ENCODE results near the gene TRIP4. TPM values are rescaled to one million over a fixed set of nuclear protein-coding genes. Genes with fewer than 3 reads are reported as not detected.

TRIP4 gene
- total and polyA plus RNA-seq, 9 of the 15 experiments (the other 6 are each of a cell fraction or from before 2014, with no cell fraction given) = 7.6 to 23.3 (median 16.7) TPM

DNA sequence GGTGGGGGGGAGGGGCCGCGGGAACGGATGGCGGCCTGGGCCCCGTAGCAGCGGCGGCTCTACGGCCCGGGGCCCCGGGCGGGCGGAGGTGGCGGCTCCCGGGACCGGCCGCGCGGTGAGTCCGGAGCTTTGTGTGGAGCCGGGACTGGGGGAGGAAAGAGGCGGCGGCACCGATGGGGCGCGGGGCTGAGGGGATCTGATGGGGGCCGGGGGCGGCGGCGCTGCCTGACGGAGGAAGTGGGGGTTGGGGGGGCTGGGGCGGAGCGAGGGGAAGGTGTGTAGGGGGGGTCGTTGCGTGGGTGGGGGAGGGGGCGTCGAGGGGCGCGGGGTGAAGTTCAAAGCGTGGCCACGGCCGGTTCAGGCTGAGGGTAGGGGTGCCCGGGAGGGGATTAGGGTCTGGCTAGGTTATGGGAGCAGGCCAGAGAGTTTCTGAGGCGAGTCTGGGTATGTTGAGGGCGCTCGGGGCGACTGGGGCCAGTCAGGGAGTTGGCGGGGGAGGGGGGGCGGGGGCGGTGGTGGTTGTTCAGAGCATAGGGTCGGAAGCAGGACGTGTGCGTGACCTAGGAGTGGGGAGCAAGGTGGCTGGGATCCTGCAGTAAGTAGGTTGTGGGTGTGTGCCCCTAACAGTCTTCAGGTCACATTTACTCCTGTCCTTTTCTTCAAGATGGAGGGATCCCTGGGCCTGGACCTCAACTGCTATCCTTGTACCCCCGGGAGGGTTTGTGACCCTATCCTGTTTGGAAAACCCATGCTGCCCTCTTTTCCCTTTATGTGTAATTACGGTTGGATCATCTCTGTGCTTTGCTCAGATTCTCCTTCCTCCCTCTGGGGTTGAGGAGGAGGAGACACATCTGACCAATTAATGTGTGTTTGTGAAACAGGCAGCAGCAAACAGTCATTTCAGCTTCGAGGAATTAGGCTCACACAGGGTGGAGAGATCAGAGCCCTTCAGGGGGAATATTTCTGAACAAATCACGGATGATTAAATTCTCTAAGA is 73.4 kb downstream of the TRIP4 start (continued):
- TF ChIP-seq, protein P1, sequence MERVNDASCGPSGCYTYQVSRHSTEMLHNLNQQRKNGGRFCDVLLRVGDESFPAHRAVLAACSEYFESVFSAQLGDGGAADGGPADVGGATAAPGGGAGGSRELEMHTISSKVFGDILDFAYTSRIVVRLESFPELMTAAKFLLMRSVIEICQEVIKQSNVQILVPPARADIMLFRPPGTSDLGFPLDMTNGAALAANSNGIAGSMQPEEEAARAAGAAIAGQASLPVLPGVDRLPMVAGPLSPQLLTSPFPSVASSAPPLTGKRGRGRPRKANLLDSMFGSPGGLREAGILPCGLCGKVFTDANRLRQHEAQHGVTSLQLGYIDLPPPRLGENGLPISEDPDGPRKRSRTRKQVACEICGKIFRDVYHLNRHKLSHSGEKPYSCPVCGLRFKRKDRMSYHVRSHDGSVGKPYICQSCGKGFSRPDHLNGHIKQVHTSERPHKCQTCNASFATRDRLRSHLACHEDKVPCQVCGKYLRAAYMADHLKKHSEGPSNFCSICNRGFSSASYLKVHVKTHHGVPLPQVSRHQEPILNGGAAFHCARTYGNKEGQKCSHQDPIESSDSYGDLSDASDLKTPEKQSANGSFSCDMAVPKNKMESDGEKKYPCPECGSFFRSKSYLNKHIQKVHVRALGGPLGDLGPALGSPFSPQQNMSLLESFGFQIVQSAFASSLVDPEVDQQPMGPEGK (CRISPR knock-in tag; IDR thresholded peaks at IDR 0.05; ENCODE audit: borderline replicate concordance) = no peak
- TF ChIP-seq, protein P2, sequence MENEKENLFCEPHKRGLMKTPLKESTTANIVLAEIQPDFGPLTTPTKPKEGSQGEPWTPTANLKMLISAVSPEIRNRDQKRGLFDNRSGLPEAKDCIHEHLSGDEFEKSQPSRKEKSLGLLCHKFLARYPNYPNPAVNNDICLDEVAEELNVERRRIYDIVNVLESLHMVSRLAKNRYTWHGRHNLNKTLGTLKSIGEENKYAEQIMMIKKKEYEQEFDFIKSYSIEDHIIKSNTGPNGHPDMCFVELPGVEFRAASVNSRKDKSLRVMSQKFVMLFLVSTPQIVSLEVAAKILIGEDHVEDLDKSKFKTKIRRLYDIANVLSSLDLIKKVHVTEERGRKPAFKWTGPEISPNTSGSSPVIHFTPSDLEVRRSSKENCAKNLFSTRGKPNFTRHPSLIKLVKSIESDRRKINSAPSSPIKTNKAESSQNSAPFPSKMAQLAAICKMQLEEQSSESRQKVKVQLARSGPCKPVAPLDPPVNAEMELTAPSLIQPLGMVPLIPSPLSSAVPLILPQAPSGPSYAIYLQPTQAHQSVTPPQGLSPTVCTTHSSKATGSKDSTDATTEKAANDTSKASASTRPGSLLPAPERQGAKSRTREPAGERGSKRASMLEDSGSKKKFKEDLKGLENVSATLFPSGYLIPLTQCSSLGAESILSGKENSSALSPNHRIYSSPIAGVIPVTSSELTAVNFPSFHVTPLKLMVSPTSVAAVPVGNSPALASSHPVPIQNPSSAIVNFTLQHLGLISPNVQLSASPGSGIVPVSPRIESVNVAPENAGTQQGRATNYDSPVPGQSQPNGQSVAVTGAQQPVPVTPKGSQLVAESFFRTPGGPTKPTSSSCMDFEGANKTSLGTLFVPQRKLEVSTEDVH (IDR thresholded peaks at IDR 0.05; ENCODE audit: low read depth, partially characterized antibody) = no peak
- TF ChIP-seq NFE2 (IDR thresholded peaks at IDR 0.05; ENCODE audit: low read depth) (no peak), ELF2 (CRISPR knock-in tag; IDR thresholded peaks at IDR 0.05) (0 out of 2 replicates have a peak, but pooled peaks have one; percentile 21), THRAP3 (IDR thresholded peaks at IDR 0.05; ENCODE audit: borderline replicate concordance) (no peak), ZNF133 (CRISPR knock-in tag; IDR thresholded peaks at IDR 0.05) (no peak), CHD2 (IDR thresholded peaks at IDR 0.05; ENCODE audit: low read depth, low read length) (no peak), CXXC5 (CRISPR knock-in tag; IDR thresholded peaks at IDR 0.05) (no peak), HDAC3 (IDR thresholded peaks at IDR 0.05; ENCODE audit: borderline replicate concordance, partially characterized antibody) (no peak), NBN (IDR thresholded peaks at IDR 0.05; ENCODE audit: low read depth) (no peak), EGR1 (conservative IDR thresholded peaks at IDR 0.05) (peak; percentile 66), ZNF174 (CRISPR knock-in tag; IDR thresholded peaks at IDR 0.05) (no peak), YY1 (IDR thresholded peaks at IDR 0.05; ENCODE audit: borderline replicate concordance in 1 of 3, control insufficient read depth in 1 of 3, extremely low read depth in 1 of 3, insufficient read depth in 3 of 3, insufficient read length in 1 of 3, insufficient replicate concordance in 2 of 3, low read depth in 1 of 3, low read length in 2 of 3) (peak in 1 of 3 experiments; percentile 54), ZNF232 (CRISPR knock-in tag; IDR thresholded peaks at IDR 0.05) (no peak), SMAD4 (CRISPR knock-in tag; conservative IDR thresholded peaks at IDR 0.05) (no peak), CAMTA2 (CRISPR knock-in tag; conservative IDR thresholded peaks at IDR 0.05) (no peak), PHF8 (IDR thresholded peaks at IDR 0.05; ENCODE audit: borderline replicate concordance, low read length) (peak; percentile 23; the same call in 1 of the 2 replicates), BMI1 (IDR thresholded peaks at IDR 0.05; ENCODE audit: low read length) (no peak)
- TF ChIP-seq, protein P3, sequence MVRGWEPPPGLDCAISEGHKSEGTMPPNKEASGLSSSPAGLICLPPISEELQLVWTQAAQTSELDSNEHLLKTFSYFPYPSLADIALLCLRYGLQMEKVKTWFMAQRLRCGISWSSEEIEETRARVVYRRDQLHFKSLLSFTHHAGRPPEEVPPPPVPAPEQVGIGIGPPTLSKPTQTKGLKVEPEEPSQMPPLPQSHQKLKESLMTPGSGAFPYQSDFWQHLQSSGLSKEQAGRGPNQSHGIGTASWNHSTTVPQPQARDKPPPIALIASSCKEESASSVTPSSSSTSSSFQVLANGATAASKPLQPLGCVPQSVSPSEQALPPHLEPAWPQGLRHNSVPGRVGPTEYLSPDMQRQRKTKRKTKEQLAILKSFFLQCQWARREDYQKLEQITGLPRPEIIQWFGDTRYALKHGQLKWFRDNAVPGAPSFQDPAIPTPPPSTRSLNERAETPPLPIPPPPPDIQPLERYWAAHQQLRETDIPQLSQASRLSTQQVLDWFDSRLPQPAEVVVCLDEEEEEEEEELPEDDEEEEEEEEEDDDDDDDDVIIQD (CRISPR knock-in tag; IDR thresholded peaks at IDR 0.05) = no peak
- TF ChIP-seq, protein P4, sequence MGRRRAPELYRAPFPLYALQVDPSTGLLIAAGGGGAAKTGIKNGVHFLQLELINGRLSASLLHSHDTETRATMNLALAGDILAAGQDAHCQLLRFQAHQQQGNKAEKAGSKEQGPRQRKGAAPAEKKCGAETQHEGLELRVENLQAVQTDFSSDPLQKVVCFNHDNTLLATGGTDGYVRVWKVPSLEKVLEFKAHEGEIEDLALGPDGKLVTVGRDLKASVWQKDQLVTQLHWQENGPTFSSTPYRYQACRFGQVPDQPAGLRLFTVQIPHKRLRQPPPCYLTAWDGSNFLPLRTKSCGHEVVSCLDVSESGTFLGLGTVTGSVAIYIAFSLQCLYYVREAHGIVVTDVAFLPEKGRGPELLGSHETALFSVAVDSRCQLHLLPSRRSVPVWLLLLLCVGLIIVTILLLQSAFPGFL (CRISPR knock-in tag; IDR thresholded peaks at IDR 0.05) = no peak

Measured in K562 (cell line).